Amniotic epithelial cell (primary cell): Measurements from ENCODE around the gene RHOA.
"Not testable (repeated sequence)": the region's sequence is repeated elsewhere in the genome, so short reads cannot be mapped to it uniquely, and the experiment has no call there.

Experiments
- DNase-seq: peaks from one replicate; pipeline ENCODE4 v3.0.0-alpha.2; 2010; ENCODE audit warnings: low read depth

RHOA gene

GRCh38 chr3:49362561-49362960 lies 49.2 kb downstream of the RHOA start:
- no peak for DNase-seq

GRCh38 chr3:49359623-49360022 lies 52.2 kb downstream of the RHOA start:
- DNase-seq = peak; percentile 44

DNA sequence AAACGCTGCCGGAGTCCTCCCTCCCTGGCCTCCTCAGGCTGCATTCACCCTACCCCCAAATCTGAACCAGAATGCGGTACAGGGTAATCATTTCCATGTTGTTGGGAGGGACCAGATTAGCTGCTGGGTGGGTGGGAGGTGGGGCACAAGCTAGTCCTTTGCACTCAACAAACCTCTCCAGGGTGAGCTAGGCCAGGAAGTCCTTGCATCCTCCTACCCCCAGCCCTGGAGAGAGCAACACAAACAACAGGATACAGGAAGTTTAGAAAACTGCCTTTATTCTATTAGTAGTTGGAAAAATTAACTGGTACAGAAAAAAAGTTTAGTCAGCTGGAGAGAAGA lies 52.9 kb downstream of the RHOA start:
- no peak for DNase-seq

DNA sequence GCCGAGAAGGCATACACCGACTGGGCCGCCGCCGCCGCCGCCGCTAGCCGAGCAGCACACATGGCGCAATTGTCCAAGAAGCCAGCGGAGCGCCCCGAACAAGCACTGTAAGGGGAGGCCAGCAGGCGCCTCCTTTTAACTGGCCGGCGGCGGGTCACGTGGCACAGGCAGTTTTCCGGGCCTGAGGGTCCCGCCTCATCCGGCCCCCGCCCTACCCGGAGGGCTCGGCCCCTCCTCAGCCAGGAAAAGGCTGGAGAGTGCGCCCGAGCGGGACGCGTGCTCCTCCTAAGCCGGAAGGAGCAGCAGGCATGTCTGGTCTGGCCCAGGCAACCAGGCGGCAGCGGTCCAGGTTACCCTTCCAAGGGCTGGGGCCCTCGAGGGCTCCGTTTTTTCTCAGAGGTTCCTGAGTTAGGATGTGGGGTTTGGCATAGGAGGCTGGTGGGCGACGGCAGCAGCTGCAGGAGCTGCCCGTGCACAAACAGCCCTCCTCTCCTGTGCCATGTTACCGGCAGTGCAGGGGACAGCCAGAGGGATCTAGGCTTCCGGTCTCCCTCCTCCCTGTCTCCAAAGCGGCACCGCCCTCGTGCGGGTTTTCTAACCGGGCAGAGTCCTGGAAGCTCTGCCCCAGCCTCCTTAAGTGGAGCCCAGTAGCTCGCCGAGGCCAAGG lies 53.4 kb downstream of the RHOA start, which contains the start of gene GPX1:
Gene GPX1, minus strand, starts transcription at position 137 of the 667 bp plus-strand sequence. Its CDS starts 75 bp downstream, at position 62.
- DNase-seq = peak; percentile 94

DNA sequence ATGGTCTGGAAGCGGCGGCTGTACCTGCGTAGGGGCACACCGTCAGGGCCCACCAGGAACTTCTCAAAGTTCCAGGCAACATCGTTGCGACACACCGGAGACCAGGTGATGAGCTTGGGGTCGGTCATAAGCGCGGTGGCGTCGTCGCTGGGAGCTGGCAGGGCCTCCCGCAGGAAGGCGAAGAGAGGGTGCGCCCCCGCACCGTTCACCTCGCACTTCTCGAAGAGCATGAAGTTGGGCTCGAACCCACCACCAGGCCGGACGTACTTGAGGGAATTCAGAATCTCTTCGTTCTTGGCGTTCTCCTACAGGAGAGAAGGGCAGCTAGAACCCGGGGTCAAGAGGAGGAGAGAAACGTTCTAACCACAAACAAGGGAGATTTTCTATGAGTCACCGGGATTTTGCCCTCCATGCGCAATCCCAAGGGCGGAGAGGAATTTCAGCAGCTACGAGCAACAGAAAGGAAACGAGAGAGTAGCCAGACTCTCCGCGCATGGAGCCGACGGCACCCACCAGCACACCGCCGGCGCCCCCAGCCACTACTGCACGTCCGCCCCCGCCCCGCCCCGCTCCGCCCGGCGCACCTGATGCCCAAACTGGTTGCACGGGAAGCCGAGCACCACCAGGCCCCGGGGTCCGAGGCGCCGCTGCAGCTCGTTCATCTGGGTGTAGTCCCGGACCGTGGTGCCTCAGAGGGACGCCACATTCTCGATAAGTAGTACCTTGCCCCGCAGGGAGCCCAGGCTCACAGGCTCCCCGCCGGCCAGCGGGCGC lies 54.1 kb downstream of the RHOA start:
- DNase-seq = peak; percentile 94

GRCh38 chr3:49357095-49357442 lies 54.7 kb downstream of the RHOA start:
- DNase-seq = not testable (repeated sequence)

DNA sequence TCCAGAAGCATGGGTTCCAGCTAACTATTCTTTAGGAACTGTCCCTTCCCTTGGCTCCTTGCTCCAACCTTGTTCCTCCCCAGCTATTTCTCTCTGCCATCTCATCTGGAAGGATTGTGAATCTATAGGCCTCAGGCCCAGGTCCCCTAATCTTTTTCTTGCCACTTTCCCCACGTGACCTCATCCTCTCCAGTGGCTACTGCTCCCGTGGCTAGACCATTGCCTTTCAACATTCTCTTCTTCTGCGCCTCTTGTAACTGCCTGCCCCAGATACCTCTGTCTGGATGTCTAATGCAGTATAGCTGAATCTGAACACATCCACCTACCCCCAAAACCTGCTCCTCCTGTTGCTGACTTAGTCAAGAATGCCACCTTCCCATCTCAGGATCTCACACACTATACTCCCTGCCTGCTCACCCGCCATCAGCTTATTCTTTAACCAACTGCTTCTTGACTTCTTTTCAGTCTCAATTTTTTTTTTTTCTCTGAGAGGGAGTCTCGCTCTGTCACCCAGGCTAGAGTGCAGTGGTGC lies 58.8 kb downstream of the RHOA start:
- no peak for DNase-seq

DNA sequence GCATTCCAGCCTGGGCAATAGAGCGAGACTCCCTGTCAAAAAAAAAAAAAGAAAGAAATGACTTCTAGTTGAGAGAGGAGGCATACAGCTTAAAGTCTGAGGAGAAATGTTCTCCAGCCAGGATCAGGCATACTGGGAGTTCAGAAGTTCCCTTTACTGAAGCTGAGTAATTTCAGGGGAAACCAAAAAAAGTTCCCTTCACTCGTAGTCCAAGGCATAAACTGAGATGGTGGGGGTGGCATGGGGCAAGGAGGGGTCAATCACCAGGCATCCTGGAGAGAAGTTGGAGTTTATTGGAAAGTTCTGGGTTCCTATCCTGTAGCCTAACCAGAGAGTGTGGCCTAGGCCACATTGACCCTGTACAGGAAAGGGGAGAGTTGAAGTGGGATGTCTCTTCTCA lies 59.5 kb downstream of the RHOA start:
- DNase-seq = no peak

- peak; percentile 96 for DNase-seq
Measured at GRCh38 chr3:49351521-49352011, 60.2 kb downstream of the RHOA start.

DNA sequence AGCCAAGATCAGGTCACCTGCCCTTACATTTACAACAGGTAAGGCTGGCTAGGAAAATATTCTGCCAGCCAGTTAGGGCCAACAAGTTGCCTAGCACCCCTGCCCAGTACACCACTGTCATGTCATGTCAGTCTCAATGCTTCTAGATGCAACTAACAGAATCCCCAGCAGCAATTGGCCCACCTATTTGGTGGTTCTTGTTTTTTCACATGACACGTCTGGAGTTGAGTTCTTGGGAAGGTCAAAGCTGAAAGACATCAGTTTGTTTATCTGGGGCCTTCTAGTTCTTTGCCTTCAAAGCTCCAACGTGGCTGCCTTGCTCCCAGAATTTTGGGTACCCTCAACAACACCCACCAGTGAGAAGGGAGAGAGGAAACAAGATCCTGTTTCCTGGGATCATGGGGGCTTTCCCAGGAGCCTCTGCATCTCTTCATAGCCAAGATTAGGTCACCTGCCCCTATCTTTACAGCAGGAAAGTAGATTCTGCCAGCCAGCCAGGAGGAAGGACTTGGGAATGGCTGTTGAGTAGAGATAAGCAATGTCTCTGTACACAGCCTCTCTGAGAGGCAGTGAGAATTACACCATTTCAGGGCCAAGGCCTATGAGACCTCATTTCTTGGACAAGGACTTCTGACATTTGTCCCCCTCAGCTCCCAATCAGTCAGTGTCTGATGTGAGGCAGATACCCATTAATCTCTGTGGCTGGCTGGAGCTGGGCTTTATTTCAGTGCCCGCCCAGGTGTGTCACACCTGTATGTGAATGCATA lies 62.2 kb downstream of the RHOA start:
- DNase-seq = no peak

- not testable (repeated sequence) for DNase-seq
Measured at GRCh38 chr3:49348361-49348760, 63.4 kb downstream of the RHOA start.

DNA sequence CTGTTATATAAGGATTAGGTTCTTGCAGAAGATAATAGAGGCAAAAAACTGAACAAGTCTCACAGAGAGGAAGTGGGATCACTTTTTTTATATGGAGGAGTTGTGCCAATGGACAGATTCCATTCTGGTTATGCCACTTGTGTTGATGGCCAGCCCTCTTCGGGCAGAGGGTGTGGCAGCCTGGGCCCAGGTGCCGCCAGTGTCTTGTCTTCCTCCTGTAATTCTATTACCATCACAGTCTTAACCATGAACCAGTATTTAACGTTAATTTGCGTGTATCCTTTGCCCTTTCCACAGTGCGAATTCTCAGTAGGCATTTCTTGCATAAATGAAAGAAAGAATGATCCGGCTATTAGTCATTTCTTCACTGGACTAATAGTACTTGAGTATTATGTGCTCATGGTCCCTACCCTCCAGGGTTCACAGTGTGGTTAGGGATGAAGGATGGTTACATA lies 65.0 kb downstream of the RHOA start:
- DNase-seq = no peak

DNA sequence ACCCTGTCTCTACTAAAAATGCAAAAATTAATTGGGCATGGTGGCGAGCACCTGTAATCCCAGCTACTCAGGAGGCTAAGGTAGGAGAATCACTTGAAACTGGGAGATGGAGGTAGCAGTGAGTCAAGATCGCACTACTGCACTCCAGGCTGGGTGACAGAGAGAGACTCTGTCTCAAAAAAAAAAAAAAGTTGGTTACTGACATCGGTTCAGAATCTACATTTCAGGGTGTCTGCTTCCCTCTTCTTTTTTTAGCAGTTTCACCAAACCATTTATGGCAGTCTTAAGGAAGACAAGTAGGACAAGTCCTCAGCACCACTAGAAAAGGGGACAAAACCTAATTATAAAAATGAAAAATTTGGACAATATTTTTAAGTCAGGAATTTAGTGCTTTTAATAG lies 68.6 kb downstream of the RHOA start:
- no peak for DNase-seq

DNA sequence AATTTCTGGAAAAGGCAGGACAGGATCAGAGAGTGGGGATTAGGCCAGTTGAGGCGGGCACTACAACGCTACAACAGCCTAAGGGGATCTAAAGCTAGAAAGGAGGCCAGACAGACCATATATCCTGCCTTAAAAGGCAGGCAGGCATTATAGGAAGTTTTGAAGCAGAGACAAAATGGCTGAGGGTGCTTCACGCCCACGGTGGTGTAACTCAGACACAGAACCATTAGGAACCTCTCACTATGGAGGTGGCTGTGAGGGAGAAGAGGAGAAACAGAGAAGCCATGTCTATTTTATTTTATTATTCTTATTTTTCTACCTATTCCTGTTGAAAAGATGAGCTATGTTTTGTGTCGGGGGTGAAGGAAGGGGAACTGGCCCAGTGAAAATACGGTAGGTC lies 69.8 kb downstream of the RHOA start:
- DNase-seq = no peak

- DNase-seq = peak; percentile 90
Measured at GRCh38 chr3:49339941-49340800, 71.6 kb downstream of the RHOA start, which contains the start of gene USP4. Gene USP4, minus strand, starts transcription at chr3:49340053. Its CDS starts 29 bp downstream, at chr3:49340024.

DNA sequence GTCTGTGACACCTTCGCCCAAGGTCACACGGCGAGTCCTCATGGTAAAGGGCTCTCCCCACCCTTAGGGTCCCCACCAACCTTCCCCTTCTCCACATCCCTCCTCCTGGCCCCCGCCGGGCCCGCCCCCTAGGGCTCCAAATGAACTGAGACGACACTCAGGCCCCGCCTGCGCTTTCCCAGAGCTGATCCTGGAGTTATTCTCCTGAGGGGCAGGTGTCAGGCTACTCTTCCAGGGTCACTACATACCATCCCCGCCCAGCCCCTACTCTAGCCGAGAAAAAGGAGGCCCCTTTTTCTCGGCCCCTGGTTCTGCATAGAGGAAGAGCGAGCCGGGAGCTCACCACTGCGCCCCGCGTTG lies 72.2 kb downstream of the RHOA start:
- no peak for DNase-seq

DNA sequence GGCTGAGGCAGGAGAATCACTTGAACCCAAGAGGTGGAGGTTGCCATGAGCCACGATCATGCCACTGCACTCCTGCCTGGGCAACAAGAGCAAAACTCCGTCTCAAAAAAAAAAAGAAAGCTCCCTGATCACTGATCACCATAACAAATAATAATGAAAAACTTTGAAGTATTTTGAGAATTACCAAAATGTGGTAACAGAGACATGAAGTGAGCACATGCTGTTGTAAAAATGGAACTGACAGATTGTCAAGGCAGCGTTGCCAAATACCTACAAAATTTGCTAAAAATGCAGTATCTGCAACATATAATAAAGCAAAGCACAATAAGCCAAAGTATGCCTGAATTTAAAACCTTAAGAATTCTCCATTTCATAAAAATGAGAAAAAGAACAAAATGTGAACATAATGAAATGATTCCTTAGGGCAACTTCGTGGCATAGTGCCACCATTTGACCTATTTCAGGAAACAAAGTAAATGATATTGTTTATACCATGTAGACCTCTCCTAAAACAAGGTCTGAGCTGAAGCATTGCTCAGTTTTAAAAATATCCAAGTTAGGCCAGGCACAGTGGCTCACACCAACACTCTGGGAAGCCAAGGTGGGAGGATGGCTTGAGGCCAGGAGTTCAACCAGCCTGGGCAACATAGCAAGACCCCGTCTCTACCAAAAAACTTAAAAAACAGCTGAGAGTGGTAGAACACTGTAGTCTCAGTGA lies 77.7 kb downstream of the RHOA start:
- no peak for DNase-seq

DNA sequence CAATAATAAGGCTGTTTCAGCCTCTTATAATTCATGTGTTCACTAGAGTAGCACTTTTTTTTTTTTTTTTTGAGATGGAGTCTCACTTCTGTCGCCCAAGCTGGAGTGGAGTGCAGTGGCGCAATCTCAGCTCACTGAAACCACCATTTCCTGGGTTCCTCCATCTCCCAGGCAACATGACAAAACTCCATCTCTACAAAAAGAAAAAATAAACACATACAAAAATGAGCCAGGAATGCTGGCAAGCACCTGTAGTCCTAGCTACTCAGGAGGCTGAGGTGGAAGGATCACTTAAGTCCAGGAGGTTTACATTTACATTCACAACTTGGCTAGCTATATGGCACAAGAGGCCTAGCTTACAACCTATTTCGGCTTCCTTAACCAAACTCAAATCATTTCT lies 78.7 kb downstream of the RHOA start:
- no peak for DNase-seq

DNA sequence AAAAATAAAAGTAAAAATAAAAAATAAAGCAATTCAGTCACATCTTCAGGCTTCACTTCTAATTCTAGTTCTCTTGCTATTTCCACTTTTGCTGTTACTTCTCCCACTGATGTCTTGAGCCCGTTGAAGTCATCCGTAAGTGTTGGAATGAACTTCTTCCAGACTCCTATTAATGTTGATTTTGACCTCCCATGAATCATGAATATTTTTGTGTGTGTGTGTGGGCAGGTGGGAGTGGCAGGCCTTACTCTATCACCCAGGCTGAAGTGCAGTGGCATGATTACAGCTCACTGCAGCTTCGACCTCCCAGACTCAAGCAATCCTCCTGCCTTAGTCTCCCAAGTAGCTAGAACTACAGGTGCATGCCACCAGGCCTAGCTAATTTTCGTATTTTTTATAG lies 82.6 kb downstream of the RHOA start:
- peak; percentile 47 for DNase-seq

DNA sequence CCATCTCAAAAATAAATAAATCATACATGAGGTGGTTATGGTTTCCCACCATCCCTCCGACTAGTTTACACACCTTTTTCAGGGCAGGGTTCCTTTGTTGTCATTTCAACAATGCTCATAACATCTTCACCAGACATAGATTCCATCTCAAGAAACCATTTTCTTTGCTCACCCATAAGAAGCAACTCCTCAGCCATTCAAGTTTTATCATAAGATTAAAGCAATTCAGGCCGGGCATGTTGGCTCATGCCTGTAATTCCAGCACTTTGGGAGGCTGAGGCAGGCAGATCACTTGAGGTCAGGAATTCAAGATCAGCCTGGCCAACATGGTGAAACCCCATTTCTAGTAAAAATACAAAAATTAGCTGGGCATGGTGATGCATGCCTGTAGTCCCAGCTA lies 83.4 kb downstream of the RHOA start:
- DNase-seq = not testable (repeated sequence)

DNA sequence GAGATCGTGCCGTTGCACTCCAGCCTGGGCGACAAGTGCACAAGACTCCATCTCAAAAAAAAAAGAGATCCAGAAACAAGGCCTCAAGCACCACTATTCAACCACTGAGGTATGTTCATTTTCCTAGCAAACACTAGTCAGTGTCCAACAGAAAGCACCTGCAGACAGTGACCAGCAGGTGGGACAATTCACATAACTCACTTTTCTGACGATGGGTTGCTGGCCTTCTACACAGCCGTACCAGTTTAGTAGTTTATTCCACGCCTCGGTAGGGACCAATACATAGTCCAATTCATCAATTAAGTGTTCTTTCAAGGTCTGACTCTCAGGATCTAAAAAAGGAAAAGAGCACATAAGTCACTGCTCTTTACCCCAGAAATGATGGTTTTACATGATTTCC lies 84.3 kb downstream of the RHOA start:
- no peak for DNase-seq
